GM12873 (cell line): ENCODE results near the gene MSRB3.

Experiments used
- CTCF ChIP-seq: IDR thresholded peaks from 2 replicates; pipeline ENCODE4 v1.5.1; 2012; ENCODE audit warnings: low read depth, mild to moderate bottlenecking, moderate library complexity, low read length, control low read depth; ENCODE audit not compliant: insufficient read depth; ENCODE audit errors: missing control alignments

Gene MSRB3

GRCh38 chr12:65292241-65292640 is 13.8 kb downstream of the MSRB3 start:
- TF ChIP-seq CTCF: no peak

GRCh38 chr12:65293735-65294134 is 15.3 kb downstream of the MSRB3 start:
- TF ChIP-seq CTCF: no peak

GRCh38 chr12:65294641-65295262 is 16.3 kb downstream of the MSRB3 start:
- TF ChIP-seq CTCF: no peak

GRCh38 chr12:65296508-65297265 is 18.2 kb downstream of the MSRB3 start:
- no peak for TF ChIP-seq CTCF

- no peak for TF ChIP-seq CTCF
These were observed 21.6 kb downstream of the MSRB3 start for GRCh38 chr12:65300097-65300496.

- peak; percentile 33 for TF ChIP-seq CTCF
These were observed 22.3 kb downstream of the MSRB3 start for GRCh38 chr12:65300679-65301349.

GRCh38 chr12:65302891-65303290 is 24.4 kb downstream of the MSRB3 start:
- no peak for TF ChIP-seq CTCF
